PFSK-1 (cell line): ENCODE measurements around the gene CLIC4.

Source experiments
- POLR2AphosphoS5 ChIP-seq: IDR thresholded peaks from 2 replicates; pipeline ENCODE4 v1.6.1; 2012; ENCODE audit warnings: low read depth, mild to moderate bottlenecking, control low read depth, low read length, moderate library complexity
- REST ChIP-seq, 2 experiments: IDR thresholded peaks; 2 replicates each; pipeline versions ENCODE4 v1.6.1 to v1.8.0; 2011 to 2012; ENCODE audit warnings: low read depth in 2 of 2, low read length in 2 of 2, control low read depth in 1 of 2, inconsistent platforms in 1 of 2, mild to moderate bottlenecking in 1 of 2, moderate library complexity in 1 of 2; ENCODE audit not compliant: insufficient read depth in 1 of 2
- SIN3A ChIP-seq: IDR thresholded peaks from 2 replicates; pipeline ENCODE4 v1.6.1; 2012; ENCODE audit warnings: mild to moderate bottlenecking, low read length, moderate library complexity, borderline replicate concordance; ENCODE audit not compliant: insufficient read depth
- TAF1 ChIP-seq: IDR thresholded peaks from 2 replicates; pipeline ENCODE4 v1.6.1; 2012; ENCODE audit warnings: low read length, control low read depth, borderline replicate concordance; ENCODE audit not compliant: insufficient read depth

GRCh38 chr1:24847995-24848881 lies 103.0 kb downstream of the CLIC4 start:
- peak in 1 of 2 experiments; percentile 32; a peak in 1 of 4 replicates for TF ChIP-seq REST (IDR thresholded peaks at IDR 0.05; ENCODE audit: insufficient read depth in 1 of 2, low read depth in 2 of 2, low read length in 2 of 2)
- TF ChIP-seq POLR2AphosphoS5 = peak; percentile 46
- 0 out of 2 replicates have a peak, but pooled peaks have one; percentile 10 for TF ChIP-seq TAF1
- TF ChIP-seq SIN3A = peak; percentile 41; the same call in 1 of the 2 replicates
